NCI-H2196 (cell line): Measurements from ENCODE around the gene CCM2L.
A peak's percentile ranks its signal among the peaks of the same experiment; 100 is the strongest.

ENCODE experiments used
- DNase-seq: peaks from one replicate; lab custom pipeline; 2025; ENCODE audit not compliant: unreplicated experiment; lab: John Stamatoyannopoulos, UW

Gene CCM2L

GRCh38 chr20:32010101-32010500, at the start of gene CCM2L:
CCM2L (plus strand) TSS chr20:32010438; CDS start chr20:32010455, 17 bp downstream.
- DNase-seq, result no peak

- no peak for DNase-seq
Measured at GRCh38 chr20:31962761-31963160, 47.5 kb upstream of the CCM2L start.

- DNase-seq, result no peak
Measured at GRCh38 chr20:31963889-31964288, 46.3 kb upstream of the CCM2L start.

GRCh38 chr20:31966991-31967655, 43.1 kb upstream of the CCM2L start:
- DNase-seq, result no peak

- peak; percentile 58 for DNase-seq
Measured at GRCh38 chr20:31967830-31968249, 42.4 kb upstream of the CCM2L start, which contains the start of gene XKR7. XKR7 (plus strand) TSS chr20:31968151; CDS start chr20:31968176, 25 bp downstream.

- DNase-seq, result no peak
Measured at GRCh38 chr20:31968291-31969126, 41.7 kb upstream of the CCM2L start.

GRCh38 chr20:31969991-31970390, 40.2 kb upstream of the CCM2L start:
- no peak for DNase-seq

- DNase-seq, result no peak
Measured at GRCh38 chr20:31972471-31973021, 37.7 kb upstream of the CCM2L start.

GRCh38 chr20:31974296-31974695, 35.9 kb upstream of the CCM2L start:
- DNase-seq, result no peak

GRCh38 chr20:31974951-31975487, 35.2 kb upstream of the CCM2L start:
- DNase-seq, result no peak

- no peak for DNase-seq
Measured at GRCh38 chr20:31975874-31976273, 34.4 kb upstream of the CCM2L start.

- DNase-seq, result no peak
Measured at GRCh38 chr20:31977080-31977479, 33.2 kb upstream of the CCM2L start.

- DNase-seq, result no peak
Measured at GRCh38 chr20:31979713-31980426, 30.4 kb upstream of the CCM2L start.

GRCh38 chr20:31981784-31982183, 28.5 kb upstream of the CCM2L start:
- no peak for DNase-seq

- no peak for DNase-seq
Measured at GRCh38 chr20:31984981-31985471, 25.2 kb upstream of the CCM2L start.

- DNase-seq, result no peak
Measured at GRCh38 chr20:31987744-31988143, 22.5 kb upstream of the CCM2L start.

- no peak for DNase-seq
Measured at GRCh38 chr20:31988430-31989015, 21.7 kb upstream of the CCM2L start.

- no peak for DNase-seq
Measured at GRCh38 chr20:31989030-31989645, 21.1 kb upstream of the CCM2L start.

- DNase-seq, result no peak
Measured at GRCh38 chr20:31990641-31991338, 19.4 kb upstream of the CCM2L start.
